WERI-Rb-1 (cell line): ENCODE measurements around the gene SLC22A31.

ENCODE experiments used
- DNase-seq: peaks from one replicate; pipeline ENCODE4 v3.0.0-alpha.2; 2020
- H3K27ac ChIP-seq: fragments of 250-450 bp; sonication (Bioruptor Pico); 2 replicates; pipeline ENCODE4 v1.5.1; 2020; ENCODE audit warnings: mild to moderate bottlenecking, moderate library complexity
- H3K27me3 ChIP-seq: fragments of 250-450 bp; sonication (Bioruptor Pico); 2 replicates; pipeline ENCODE4 v1.5.1; 2021; ENCODE audit warnings: mild to moderate bottlenecking, low read depth, moderate library complexity; ENCODE audit not compliant: insufficient read depth, severe bottlenecking
- H3K36me3 ChIP-seq: fragments of 250-450 bp; sonication (Bioruptor Pico); 2 replicates; pipeline ENCODE4 v1.5.1; 2020; ENCODE audit warnings: mild to moderate bottlenecking, moderate library complexity
- H3K4me3 ChIP-seq: 2 replicates; pipeline ENCODE4 v1.5.1; 2011; ENCODE audit warnings: low read depth, mild to moderate bottlenecking, control low read depth, low read length
- H3K9me3 ChIP-seq: fragments of 250-450 bp; sonication (Bioruptor Pico); 2 replicates; pipeline ENCODE4 v1.5.1; 2021; ENCODE audit warnings: mild to moderate bottlenecking, moderate library complexity; ENCODE audit not compliant: severe bottlenecking
- TF ChIP-seq, protein P1 (sequence below): IDR thresholded peaks from 2 replicates; pipeline ENCODE4 v1.5.1; 2011; ENCODE audit warnings: low read depth, mild to moderate bottlenecking, control low read depth, inconsistent platforms, low read length

SLC22A31 gene

GRCh38 chr16:89177501-89177900 lies 22.8 kb downstream of the SLC22A31 start:
- Histone ChIP-seq H3K4me3 (no peak overlapping the region), H3K36me3 (no peaks in the 10 kb centered on the region)
- TF ChIP-seq, protein P1, sequence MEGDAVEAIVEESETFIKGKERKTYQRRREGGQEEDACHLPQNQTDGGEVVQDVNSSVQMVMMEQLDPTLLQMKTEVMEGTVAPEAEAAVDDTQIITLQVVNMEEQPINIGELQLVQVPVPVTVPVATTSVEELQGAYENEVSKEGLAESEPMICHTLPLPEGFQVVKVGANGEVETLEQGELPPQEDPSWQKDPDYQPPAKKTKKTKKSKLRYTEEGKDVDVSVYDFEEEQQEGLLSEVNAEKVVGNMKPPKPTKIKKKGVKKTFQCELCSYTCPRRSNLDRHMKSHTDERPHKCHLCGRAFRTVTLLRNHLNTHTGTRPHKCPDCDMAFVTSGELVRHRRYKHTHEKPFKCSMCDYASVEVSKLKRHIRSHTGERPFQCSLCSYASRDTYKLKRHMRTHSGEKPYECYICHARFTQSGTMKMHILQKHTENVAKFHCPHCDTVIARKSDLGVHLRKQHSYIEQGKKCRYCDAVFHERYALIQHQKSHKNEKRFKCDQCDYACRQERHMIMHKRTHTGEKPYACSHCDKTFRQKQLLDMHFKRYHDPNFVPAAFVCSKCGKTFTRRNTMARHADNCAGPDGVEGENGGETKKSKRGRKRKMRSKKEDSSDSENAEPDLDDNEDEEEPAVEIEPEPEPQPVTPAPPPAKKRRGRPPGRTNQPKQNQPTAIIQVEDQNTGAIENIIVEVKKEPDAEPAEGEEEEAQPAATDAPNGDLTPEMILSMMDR, result no peak

DNA sequence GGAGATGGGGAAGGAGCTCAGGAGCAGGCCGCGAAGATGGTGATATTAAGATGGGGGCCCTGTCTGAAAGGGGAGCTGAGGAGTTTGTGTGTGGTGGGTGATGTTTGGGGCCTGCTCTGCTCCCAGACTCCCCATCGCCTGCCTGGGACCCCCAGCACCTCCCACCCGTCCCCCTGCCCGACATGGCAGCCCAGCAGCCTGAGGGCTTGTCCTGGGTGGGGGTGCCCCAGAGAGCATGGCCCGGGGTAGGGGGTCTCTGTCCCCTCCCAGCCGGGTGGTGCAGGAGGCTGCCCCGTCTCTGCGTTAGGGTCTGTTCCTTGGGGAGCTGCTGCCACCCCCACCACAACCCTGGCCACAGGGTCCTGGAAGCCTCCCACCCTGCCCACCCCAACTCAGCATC lies 23.6 kb downstream of the SLC22A31 start:
- Histone ChIP-seq H3K27me3 (no peaks in the 10 kb centered on the region), H3K9me3 (no peaks in the 10 kb centered on the region), H3K27ac (no peak overlapping the region), H3K4me3 (no peak overlapping the region), H3K36me3 (no peaks in the 10 kb centered on the region)
- TF ChIP-seq, protein P1, result no peak
- DNase-seq, result no peak

More at GRCh38 chr16:89177501-89177900, 22.8 kb downstream of the SLC22A31 start:
- Histone ChIP-seq H3K27me3 (no peaks in the 10 kb centered on the region), H3K27ac (no peak overlapping the region), H3K9me3 (no peaks in the 10 kb centered on the region)
- no peak for DNase-seq

DNA sequence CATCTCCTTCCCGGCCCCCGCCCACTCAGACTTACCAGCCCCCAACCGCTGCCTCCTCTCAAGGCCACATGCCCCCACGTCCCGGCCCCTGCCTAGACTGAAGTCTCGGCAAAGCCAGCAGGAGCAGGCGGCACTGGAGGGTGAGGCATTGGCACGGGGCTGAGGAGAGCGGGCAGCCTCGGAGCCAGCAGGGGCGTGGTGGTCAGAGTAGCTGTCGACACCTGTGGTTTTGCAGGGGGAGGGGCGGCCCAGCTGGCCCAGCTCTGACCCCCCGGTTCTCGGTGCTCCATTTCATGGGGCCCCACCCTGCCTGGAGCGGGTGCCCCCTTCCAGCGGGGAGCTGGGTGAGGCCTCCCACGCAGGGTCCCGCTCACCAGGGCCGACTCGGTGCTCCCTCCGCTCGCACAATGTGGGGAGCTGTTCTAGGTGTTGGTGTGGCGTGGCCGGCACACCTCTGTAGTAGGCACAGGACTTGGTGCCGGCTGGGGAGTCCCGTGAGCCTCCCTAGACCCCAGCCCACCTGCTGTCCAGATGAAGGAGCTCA lies 24.1 kb downstream of the SLC22A31 start:
- no peak overlapping the region for H3K4me3 ChIP-seq
- TF ChIP-seq, protein P1, result no peak
- H3K27ac ChIP-seq, result no peak overlapping the region
- H3K36me3 ChIP-seq, result no peaks in the 10 kb centered on the region
- no peak for DNase-seq
- H3K27me3 ChIP-seq, result no peaks in the 10 kb centered on the region
- H3K9me3 ChIP-seq, result no peaks in the 10 kb centered on the region

- Histone ChIP-seq H3K27me3 (no peaks in the 10 kb centered on the region), H3K4me3 (no peak overlapping the region), H3K27ac (no peak overlapping the region), H3K36me3 (no peaks in the 10 kb centered on the region), H3K9me3 (no peaks in the 10 kb centered on the region)
- no peak for DNase-seq
- TF ChIP-seq, protein P1, result no peak
These were observed 24.8 kb downstream of the SLC22A31 start for GRCh38 chr16:89175280-89176146.

DNA sequence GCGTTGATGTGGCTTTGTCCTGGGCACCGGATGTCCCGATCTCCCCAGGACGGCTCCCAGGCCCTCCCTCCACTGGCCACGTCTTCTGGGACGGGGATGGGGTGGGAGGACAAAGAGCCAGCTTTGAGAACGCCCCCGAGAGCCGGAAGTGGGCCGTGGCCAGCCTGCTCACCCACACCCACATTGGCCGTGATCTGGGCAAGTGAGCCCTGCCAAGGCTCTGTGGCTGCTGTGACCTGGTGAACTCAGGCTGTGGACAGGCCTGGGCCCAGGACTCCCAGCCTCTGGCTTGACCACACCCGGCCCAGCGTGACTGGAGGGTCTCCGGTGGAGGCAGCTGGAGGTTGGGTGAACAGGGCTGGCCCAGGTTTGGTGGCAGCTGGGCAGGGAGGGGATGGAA lies 25.5 kb downstream of the SLC22A31 start:
- no peaks in the 10 kb centered on the region for H3K27me3 ChIP-seq
- DNase-seq, result no peak
- TF ChIP-seq, protein P1, result no peak
- H3K9me3 ChIP-seq, result no peaks in the 10 kb centered on the region
- no peaks in the 10 kb centered on the region for H3K36me3 ChIP-seq
- no peak overlapping the region for H3K4me3 ChIP-seq
- no peak overlapping the region for H3K27ac ChIP-seq
